ENCODE results near the gene CDKAL1.
"Not testable (repeated sequence)": the region's sequence is repeated elsewhere in the genome, so short reads cannot be mapped to it uniquely, and the experiment has no call there.

CDKAL1 gene

DNA sequence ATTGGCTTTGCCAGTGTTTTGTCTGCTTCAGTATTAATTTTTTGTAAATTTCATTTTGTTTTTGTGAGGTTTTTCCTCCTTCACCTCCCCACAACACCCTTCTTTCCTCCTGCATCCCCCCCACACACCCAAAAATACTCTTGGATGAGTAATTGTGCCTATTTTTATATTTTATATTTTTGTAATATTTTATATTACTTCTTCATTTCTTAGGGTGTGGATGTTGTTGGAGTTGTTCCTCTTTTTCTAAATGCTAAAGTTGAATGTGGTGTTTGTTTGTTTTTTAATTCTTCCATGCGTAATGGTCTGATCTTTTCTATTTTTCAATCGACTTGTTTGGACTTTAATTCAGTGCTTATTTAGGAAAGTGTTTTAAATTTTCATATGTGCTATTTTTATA, 638.8 kb downstream of the CDKAL1 start:
- no peak for DNase-seq (ENCODE audit: low read depth)

DNA sequence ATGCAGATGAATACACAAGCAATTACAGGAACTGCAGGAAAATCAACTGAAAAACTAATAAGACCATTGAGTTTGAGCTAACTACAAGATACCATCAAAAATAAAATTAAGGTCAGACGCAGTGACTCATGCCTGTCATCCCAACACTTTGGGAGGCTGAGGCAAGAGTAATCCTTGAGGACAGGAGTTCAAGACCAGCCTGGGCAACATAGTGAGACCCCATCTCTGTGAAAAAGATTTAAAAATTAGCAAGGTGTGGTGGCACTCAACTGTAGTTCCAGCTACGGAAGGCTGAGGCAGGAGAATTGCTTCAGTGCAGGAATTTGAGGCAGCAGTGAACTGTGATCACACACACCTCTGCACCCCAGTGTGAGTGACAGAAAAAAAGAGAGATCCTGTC, 639.4 kb downstream of the CDKAL1 start:
- no peak for DNase-seq (ENCODE audit: low read depth)

DNA sequence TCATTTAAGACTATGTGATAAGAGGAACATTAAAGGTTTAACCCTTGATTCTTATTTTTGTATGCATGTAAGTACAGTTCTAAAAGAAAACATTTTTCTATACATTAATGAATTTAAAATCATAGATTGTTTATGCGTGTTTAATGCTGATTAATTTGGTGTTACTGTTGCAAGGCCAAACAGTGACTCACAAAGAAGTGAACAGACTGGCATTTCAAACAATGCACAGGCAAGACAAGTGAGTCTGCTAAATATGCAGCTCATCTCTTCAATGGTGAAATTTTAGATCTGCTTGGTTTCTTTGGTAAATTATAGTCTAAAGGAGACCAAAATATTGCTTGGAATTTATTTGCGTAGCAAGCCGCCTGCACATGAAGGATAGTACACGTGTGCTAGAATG, 641.9 kb downstream of the CDKAL1 start:
- DNase-seq (ENCODE audit: low read depth): no peak

GRCh38 chr6:21180155-21180554, 645.9 kb downstream of the CDKAL1 start:
- no peak for DNase-seq (ENCODE audit: low read depth)

- DNase-seq (ENCODE audit: low read depth): no peak
Observed at GRCh38 chr6:21180800-21181337, 646.6 kb downstream of the CDKAL1 start.

GRCh38 chr6:21181866-21182265, 647.6 kb downstream of the CDKAL1 start:
- DNase-seq (ENCODE audit: low read depth): no peak

- DNase-seq (ENCODE audit: low read depth): no peak
Observed at GRCh38 chr6:21182589-21182988, 648.3 kb downstream of the CDKAL1 start.

DNA sequence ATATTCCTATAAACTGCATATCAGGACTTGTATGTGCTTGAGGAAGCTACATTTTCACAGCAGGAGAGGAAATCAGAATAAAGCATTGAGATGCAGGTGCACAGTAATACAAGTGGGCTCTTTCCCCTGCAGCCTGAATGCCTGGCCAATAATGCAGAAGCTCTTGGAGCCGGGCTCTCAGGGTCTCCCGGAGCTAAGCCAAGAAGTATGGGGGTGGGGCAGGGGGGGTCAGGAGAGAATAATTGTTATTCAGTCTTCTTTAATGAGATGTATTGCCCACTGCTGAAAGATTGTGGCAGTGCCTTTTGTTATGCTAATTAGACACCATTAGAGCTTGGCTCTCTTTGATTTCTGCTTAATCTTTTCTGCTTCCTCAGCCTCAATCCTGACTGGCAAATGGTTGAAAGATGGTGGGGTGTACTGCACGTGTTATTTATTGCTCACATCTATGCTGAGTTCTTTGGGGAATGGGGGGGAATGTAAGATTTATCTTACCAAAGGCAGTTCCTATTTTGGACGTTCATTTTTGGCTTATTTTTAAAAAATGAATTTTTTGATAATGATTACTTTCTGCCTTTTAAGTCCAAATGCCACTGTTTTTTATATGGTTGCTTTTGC, 651.7 kb downstream of the CDKAL1 start:
- no peak for DNase-seq (ENCODE audit: low read depth)

DNA sequence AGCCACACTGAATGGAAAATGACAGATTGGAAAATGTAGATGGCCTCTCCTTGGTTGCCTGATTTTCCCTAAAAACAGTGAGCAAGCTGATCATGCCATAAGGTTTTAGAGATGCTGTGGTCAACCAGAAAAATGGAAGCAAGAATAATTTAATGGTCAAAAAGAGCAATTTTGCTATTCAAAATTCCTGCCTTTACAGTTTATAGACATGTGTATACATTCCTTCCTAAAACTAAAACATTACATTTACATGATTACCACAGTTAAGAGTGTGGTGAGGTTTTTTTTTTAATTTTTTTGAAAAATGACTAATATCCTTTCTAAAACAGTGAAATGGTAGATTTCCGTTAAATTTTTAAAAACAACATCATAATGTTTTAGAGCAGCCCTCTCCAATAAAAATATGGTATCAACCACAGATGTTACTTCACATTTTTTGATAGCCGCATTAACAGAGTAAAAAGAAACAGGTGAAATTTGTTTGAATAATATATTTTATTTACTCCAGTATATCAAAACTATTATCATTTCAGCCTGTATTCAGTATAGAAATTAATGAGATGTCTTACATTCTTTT, 652.3 kb downstream of the CDKAL1 start:
- peak; percentile 66 for DNase-seq (ENCODE audit: low read depth)

- DNase-seq (ENCODE audit: low read depth): no peak
Observed at GRCh38 chr6:21187485-21187884, 653.2 kb downstream of the CDKAL1 start.

GRCh38 chr6:21188505-21189223, 654.4 kb downstream of the CDKAL1 start:
- no peak for DNase-seq (ENCODE audit: low read depth)

GRCh38 chr6:21189759-21190158, 655.5 kb downstream of the CDKAL1 start:
- no peak for DNase-seq (ENCODE audit: low read depth)

- DNase-seq (ENCODE audit: low read depth): no peak
Observed at GRCh38 chr6:21190701-21191100, 656.4 kb downstream of the CDKAL1 start.

- DNase-seq (ENCODE audit: low read depth): no peak
Observed at GRCh38 chr6:21193790-21194475, 659.7 kb downstream of the CDKAL1 start.

DNA sequence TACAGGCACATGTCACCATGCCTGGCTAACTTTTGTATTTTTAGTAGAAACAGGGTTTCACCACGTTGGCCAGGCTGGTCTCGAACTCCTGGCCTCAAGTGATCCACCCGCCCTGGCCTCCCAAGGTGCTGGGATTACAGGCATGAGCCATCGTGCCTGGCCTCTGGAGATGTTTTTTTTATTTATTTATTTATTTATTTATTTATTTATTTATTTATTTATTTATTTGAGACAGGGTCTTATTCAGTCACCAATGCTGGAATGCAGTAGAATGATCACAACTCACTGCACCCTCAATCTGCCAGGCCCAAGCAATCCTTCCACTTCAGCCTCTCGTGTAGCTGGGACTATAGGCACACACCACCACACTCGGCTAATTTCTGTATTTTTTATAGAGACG, 661.0 kb downstream of the CDKAL1 start:
- not testable (repeated sequence) for DNase-seq (ENCODE audit: low read depth)

DNA sequence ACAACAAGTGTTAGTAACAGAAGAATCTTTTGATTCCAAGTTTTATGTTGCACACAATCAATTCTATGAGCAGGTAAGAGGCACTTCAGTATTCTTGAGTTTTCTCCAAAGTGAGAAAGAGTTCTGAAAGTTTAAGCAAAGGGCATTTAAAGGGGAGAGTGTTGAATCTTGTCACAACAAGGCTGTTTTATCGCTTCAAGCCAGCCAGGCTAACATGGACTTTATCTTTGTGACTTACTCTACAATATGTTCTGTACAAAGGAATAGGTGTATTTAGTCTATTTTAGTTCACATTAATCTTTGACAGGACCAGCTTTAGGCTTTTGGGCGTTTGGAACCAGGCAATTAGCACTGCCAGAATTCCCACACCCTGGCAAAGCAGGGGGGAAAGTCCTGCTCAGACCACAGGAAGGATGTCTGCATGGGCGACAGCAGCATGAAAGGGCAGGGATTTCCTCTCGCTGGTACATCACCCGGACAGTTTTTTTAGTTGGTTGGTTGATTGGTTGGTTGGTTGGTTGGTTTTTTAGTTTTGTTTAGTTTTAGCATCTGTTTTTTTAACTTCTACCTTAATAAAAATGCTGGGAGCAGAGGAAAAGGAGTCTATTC, 663.9 kb downstream of the CDKAL1 start:
- DNase-seq (ENCODE audit: low read depth): no peak

GRCh38 chr6:21199262-21199661, 665.0 kb downstream of the CDKAL1 start:
- DNase-seq (ENCODE audit: low read depth): no peak

DNA sequence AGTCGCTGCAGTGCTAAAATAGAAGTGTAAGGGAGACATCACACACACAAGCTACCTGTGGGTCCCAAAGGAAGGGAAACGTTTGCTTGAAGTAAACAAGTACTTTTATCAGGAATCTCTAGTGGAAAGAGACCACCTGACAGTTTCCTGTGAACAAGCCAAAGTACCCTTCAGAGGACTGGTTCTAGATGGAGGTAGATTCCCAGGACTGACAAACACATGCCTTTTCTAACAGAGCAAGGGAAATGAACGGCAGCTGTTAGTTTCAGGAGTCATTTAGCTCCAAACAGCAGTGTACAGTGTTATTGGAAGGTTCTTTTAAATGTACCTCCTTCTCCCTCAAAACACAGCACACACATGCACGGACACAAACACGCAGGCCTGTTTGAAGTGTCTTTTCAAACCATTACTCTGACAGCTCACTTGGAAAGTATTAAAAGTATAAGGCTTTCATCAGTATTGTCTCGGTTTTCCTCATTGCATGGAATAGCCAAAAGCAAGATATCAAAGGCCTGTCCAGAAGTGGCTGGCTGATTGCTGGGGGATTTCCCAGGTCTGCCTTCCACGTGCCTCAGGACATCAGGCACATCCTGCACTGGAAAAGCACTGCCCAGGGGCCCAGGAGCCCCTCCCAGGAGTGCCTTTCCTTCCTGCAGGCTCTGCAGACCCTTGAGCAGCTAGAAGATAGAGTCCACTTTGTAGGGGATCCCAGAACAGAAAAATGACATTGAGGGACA, 666.0 kb downstream of the CDKAL1 start:
- DNase-seq (ENCODE audit: low read depth): no peak

GRCh38 chr6:21201187-21201586, 666.9 kb downstream of the CDKAL1 start:
- no peak for DNase-seq (ENCODE audit: low read depth)

GRCh38 chr6:21201637-21202350, 667.5 kb downstream of the CDKAL1 start:
- no peak for DNase-seq (ENCODE audit: low read depth)

DNA sequence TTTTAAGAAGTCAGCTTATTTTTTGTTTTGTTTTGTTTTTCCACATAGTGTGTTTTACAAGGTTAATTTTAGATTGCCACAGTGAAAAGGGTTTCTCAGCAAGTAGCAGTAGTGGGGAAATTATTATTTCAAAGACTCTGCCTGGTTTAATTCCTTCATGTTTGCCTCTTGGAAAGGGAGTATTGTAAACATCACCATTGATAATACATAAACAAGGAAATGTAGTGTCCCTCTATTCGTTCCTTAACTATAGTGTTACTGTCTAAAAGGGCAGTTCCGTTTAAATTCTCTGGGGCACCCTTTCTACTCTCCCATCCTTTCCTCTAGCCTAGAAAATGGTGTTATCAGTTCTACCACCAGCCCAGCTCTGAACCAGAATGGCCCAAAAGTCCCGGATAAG, 668.3 kb downstream of the CDKAL1 start:
- DNase-seq (ENCODE audit: low read depth): no peak
